GM21367 (cell line): ENCODE results near the gene PRR27.
"Not testable (repeated sequence)": the region's sequence is repeated elsewhere in the genome, so short reads cannot be mapped to it uniquely, and the experiment has no call there.

Source experiments
- ATAC-seq: cut with Tn5 transposase; IDR thresholded peaks from one replicate; pipeline ENCODE4 v1.9.1; 2021; ENCODE audit not compliant: unreplicated experiment

PRR27 gene

DNA sequence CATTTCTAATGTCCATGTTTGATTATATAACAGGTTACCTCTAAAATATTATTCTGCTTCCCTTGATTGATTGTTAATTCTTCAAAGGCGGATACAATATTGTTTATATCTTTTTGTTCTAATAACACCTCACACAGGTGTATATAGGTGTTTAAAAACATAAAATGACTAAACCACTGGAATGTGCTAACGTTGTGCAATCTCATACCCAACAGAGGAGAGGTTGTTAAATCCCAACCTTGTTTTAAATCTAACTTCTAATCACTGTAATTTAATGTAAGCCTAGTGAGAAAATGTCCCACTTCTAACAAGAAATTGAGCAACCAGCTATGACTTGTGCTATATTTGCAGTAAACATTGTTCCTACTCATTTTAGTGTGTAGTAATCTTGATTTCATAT, 42.8 kb downstream of the PRR27 start:
- ATAC-seq, result no peak

DNA sequence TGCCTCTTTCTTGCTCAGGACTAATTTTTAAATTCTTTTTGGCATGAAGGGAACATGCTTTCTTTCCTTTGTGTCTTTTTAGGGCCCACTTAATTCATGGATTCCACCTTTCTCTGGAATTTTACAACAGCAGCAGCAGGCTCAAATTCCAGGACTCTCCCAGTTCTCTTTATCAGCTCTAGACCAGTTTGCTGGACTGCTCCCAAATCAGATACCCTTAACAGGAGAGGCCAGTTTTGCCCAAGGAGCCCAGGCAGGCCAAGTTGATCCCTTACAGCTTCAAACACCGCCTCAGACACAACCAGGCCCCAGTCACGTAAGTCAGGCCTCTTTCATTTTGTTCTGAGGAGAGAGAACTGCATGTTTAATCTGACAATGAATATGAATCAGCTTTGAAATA, 43.8 kb downstream of the PRR27 start:
- no peak for ATAC-seq

DNA sequence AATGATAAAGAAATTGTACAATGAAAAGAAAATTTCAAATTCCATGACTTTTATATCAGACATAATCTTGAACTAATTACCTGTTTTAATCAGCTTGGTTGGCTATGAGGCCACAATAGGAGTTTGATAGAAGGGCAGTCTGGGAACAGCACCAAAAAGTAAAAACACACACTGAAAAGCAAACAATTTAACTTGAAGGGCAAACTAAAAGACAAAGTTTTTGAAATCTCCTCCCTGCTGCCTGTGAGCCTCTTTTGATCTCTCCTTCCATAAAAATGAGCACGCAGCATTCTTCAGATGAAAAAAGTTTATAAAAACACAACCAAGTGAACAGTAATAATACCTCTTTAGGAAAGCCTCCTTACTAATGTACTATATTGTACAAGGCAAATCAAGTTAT, 49.6 kb downstream of the PRR27 start:
- no peak for ATAC-seq

DNA sequence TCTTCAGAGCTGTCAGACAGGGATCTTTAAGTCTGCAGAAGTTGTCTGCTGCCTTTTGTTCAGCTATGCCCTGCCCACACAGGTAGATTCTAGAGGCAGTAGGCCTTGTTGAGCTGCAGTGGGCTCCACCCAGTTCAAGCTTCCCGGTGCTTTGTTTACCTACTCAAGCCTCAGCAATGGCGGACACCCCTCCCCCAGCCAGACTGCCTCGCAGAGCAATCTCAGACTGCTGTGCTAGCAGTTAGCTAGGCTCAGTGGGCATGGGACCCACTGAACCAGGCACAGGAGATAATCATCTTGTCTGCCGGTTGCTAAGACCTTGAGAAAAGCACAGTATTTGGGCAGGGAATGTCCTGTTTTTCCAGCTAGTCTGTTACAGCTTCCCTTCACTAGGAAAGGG, 58.7 kb downstream of the PRR27 start:
- ATAC-seq, result not testable (repeated sequence)
